ENCODE results near the gene CPE. TPM values are rescaled to one million over a fixed set of nuclear protein-coding genes. Genes with fewer than 3 reads are reported as not detected.

The CPE gene
- 93.8 to 105 TPM (median 94.1 TPM) in 3 replicates for total RNA-seq

- Mint-ChIP-seq H3K27me3 (ENCODE audit: low read depth) (peaks cover 25% of the 10 kb centered on the region), H3K4me1 (peaks cover 45% of the 10 kb centered on the region), H3K27ac (no peak within 1 kb of the TSS), H3K36me3 (no peaks in the 10 kb centered on the region), H3K9me3 (peaks cover 4% of the 10 kb centered on the region), H3K4me3 (peak within 1 kb of the TSS; percentile 82)
- no peak for TF ChIP-seq CTCF (IDR thresholded peaks at IDR 0.05; ENCODE audit: unreplicated experiment)
- peak; percentile 59 to 79 for DNase-seq (ENCODE audit: low spot score in 2 of 2, unreplicated experiment in 2 of 2)
Observed at GRCh38 chr4:165378745-165379677, at the start of gene CPE. CPE (plus strand) TSS chr4:165379008; CDS start chr4:165379222, 214 bp downstream.

- H3K9me3 Mint-ChIP-seq = no peaks in the 10 kb centered on the region
- no peak for TF ChIP-seq CTCF (IDR thresholded peaks at IDR 0.05; ENCODE audit: unreplicated experiment)
- peak overlapping the region; percentile 76 for H3K27ac Mint-ChIP-seq
- H3K36me3 Mint-ChIP-seq = no peaks in the 10 kb centered on the region
- DNase-seq (ENCODE audit: low spot score in 2 of 2, unreplicated experiment in 2 of 2) = no peak
- no peaks in the 10 kb centered on the region for H3K27me3 Mint-ChIP-seq (ENCODE audit: low read depth)
- H3K4me3 Mint-ChIP-seq = peak overlapping the region; percentile 61
- H3K4me1 Mint-ChIP-seq = peaks cover 46% of the 10 kb centered on the region
Observed at GRCh38 chr4:165330071-165330470, 48.7 kb upstream of the CPE start.

- H3K4me3 Mint-ChIP-seq = peak overlapping the region; percentile 61
- no peak for TF ChIP-seq CTCF (IDR thresholded peaks at IDR 0.05; ENCODE audit: unreplicated experiment)
- no peaks in the 10 kb centered on the region for H3K27me3 Mint-ChIP-seq (ENCODE audit: low read depth)
- H3K27ac Mint-ChIP-seq = peak overlapping the region; percentile 76
- DNase-seq (ENCODE audit: low spot score in 2 of 2, unreplicated experiment in 2 of 2) = no peak
- H3K9me3 Mint-ChIP-seq = no peaks in the 10 kb centered on the region
- H3K36me3 Mint-ChIP-seq = no peaks in the 10 kb centered on the region
- H3K4me1 Mint-ChIP-seq = peaks cover 47% of the 10 kb centered on the region
Observed at GRCh38 chr4:165330666-165331065, 48.1 kb upstream of the CPE start.

- H3K36me3 Mint-ChIP-seq = no peaks in the 10 kb centered on the region
- DNase-seq (ENCODE audit: low spot score in 2 of 2, unreplicated experiment in 2 of 2) = no peak
- no peaks in the 10 kb centered on the region for H3K9me3 Mint-ChIP-seq
- H3K27ac Mint-ChIP-seq = peak overlapping the region; percentile 64
- TF ChIP-seq CTCF (IDR thresholded peaks at IDR 0.05; ENCODE audit: unreplicated experiment) = no peak
- peaks cover 40% of the 10 kb centered on the region for H3K4me1 Mint-ChIP-seq
- peak overlapping the region; percentile 61 for H3K4me3 Mint-ChIP-seq
- no peaks in the 10 kb centered on the region for H3K27me3 Mint-ChIP-seq (ENCODE audit: low read depth)
Observed at GRCh38 chr4:165331359-165331758, 47.4 kb upstream of the CPE start.

GRCh38 chr4:165331823-165332222 is 47.0 kb upstream of the CPE start:
- Mint-ChIP-seq H3K36me3 (no peaks in the 10 kb centered on the region), H3K9me3 (no peaks in the 10 kb centered on the region), H3K4me3 (peak overlapping the region; percentile 61), H3K27me3 (ENCODE audit: low read depth) (no peaks in the 10 kb centered on the region), H3K4me1 (peaks cover 39% of the 10 kb centered on the region), H3K27ac (peak overlapping the region; percentile 68)
- TF ChIP-seq CTCF (IDR thresholded peaks at IDR 0.05; ENCODE audit: unreplicated experiment) = no peak
- no peak for DNase-seq (ENCODE audit: low spot score in 2 of 2, unreplicated experiment in 2 of 2)

Data from mesothelial cell of epicardium (in vitro differentiated cells).